IMR-90 (cell line): ENCODE data around the gene ADAMTS13. TPM values are rescaled to one million over a fixed set of nuclear protein-coding genes. Genes with fewer than 3 reads are reported as not detected.

ENCODE experiments used
- ATAC-seq: fragments of 200-7000 bp; cut with Tn5 transposase; 2 replicates; pipeline ENCODE4 v1.9.1; 2020; ENCODE audit warnings: low read depth, mild to moderate bottlenecking, moderate library complexity
- BruUV-seq: library from RNA; stranded (reverse); fragments of 400-500 nt; replicated peaks from 2 replicates; lab custom pipeline; 2021; lab: Mats Ljungman, UMichigan
- CTCF ChIA-PET: fragments of 300-600 bp; formaldehyde crosslinking; extraction: SDS; loops from one replicate; lab custom pipeline; 2021; ENCODE audit warnings: antibody characterized with exemption; lab: Yijun Ruan, JAX
- POLR2A ChIA-PET: fragments of 300-600 bp; sonication (Branson Sonifier 250); formaldehyde crosslinking; loops from one replicate; lab custom pipeline; 2022; ENCODE audit warnings: antibody characterized with exemption; ENCODE audit not compliant: unreplicated experiment; lab: Charles Lee
- DNase-seq: peaks from one replicate; pipeline ENCODE4 v3.0.0; 2013
- H2AFZ ChIP-seq: replicated peaks from 2 replicates; pipeline ENCODE3; 2013; ENCODE audit warnings: low read length, mild to moderate bottlenecking; ENCODE audit not compliant: poor library complexity
- H2AK5ac ChIP-seq: 2 replicates; pipeline ENCODE4 v1.6.1; 2013; ENCODE audit warnings: low read depth, low read length, inconsistent platforms
- H2AK9ac ChIP-seq: replicated peaks from 2 replicates; pipeline ENCODE3; 2013; ENCODE audit warnings: mild to moderate bottlenecking, low read depth, low read length, moderate library complexity; ENCODE audit not compliant: poor library complexity
- H2BK120ac ChIP-seq: 2 replicates; pipeline ENCODE4 v1.6.1; 2013; ENCODE audit warnings: low read depth, low read length, inconsistent platforms
- H2BK15ac ChIP-seq: 3 replicates; pipeline ENCODE4 v1.6.1; 2013; ENCODE audit warnings: low read depth, low read length, inconsistent platforms
- H2BK20ac ChIP-seq: 2 replicates; pipeline ENCODE4 v1.6.1; 2013; ENCODE audit warnings: low read depth, mild to moderate bottlenecking, inconsistent platforms, low read length, moderate library complexity
- H2BK5ac ChIP-seq: 2 replicates; pipeline ENCODE4 v1.6.1; 2013; ENCODE audit warnings: mild to moderate bottlenecking, low read depth, low read length, inconsistent platforms; ENCODE audit not compliant: poor library complexity, severe bottlenecking
- H3K14ac ChIP-seq: replicated peaks from 2 replicates; pipeline ENCODE4 v1.6.1; 2013; ENCODE audit warnings: low read depth, low read length, inconsistent platforms
- H3K18ac ChIP-seq: 2 replicates; pipeline ENCODE4 v1.6.1; 2013; ENCODE audit warnings: low read depth, low read length, control low read depth
- H3K23ac ChIP-seq: 2 replicates; pipeline ENCODE4 v1.6.1; 2013; ENCODE audit warnings: low read depth, low read length, inconsistent platforms
- H3K27ac ChIP-seq: 2 replicates; pipeline ENCODE4 v1.5.1; 2013; ENCODE audit warnings: mild to moderate bottlenecking, control low read depth, low read length; ENCODE audit not compliant: insufficient read depth
- H3K27me3 ChIP-seq: 2 replicates; pipeline ENCODE4 v1.6.1; 2013; ENCODE audit warnings: low read length; ENCODE audit not compliant: control insufficient read depth, insufficient read depth
- H3K36me3 ChIP-seq: 2 replicates; pipeline ENCODE4 v1.6.1; 2013; ENCODE audit warnings: low read length, mixed read lengths; ENCODE audit not compliant: control insufficient read depth, insufficient read depth
- H3K4ac ChIP-seq: 2 replicates; pipeline ENCODE4 v1.6.1; 2013; ENCODE audit warnings: low read depth, low read length, inconsistent platforms
- H3K4me1 ChIP-seq: 2 replicates; pipeline ENCODE4 v1.6.1; 2013; ENCODE audit warnings: low read length, mixed read lengths; ENCODE audit not compliant: control insufficient read depth, insufficient read depth
- H3K4me2 ChIP-seq: 2 replicates; pipeline ENCODE4 v1.6.1; 2013; ENCODE audit warnings: low read depth, mild to moderate bottlenecking, control low read depth, low read length, moderate library complexity
- H3K4me3 ChIP-seq: 2 replicates; pipeline ENCODE4 v1.5.1; 2013; ENCODE audit warnings: low read depth, mild to moderate bottlenecking, control low read depth, low read length, moderate library complexity; ENCODE audit not compliant: insufficient read depth
- H3K56ac ChIP-seq: 2 replicates; pipeline ENCODE4 v1.6.1; 2013; ENCODE audit warnings: low read length, inconsistent platforms; ENCODE audit not compliant: insufficient read depth; ENCODE audit errors: extremely low read depth
- H3K79me1 ChIP-seq, 2 experiments: 2 replicates each; pipeline ENCODE4 v1.6.1; 2013; ENCODE audit warnings: low read length in 2 of 2, inconsistent platforms in 1 of 2, low read depth in 1 of 2
- H3K9ac ChIP-seq: 2 replicates; pipeline ENCODE4 v1.6.1; 2013; ENCODE audit warnings: low read depth, low read length, control low read depth
- H3K9me1 ChIP-seq: 2 replicates; pipeline ENCODE4 v1.6.1; 2013; ENCODE audit warnings: low read length, inconsistent platforms; ENCODE audit not compliant: insufficient read depth
- H3K9me3 ChIP-seq: 2 replicates; pipeline ENCODE4 v1.6.1; 2013; ENCODE audit warnings: low read length; ENCODE audit not compliant: control insufficient read depth, insufficient read depth
- H4K20me1 ChIP-seq: 2 replicates; pipeline ENCODE4 v1.6.1; 2013; ENCODE audit warnings: low read length, inconsistent platforms; ENCODE audit not compliant: insufficient read depth
- H4K5ac ChIP-seq: 2 replicates; pipeline ENCODE4 v1.6.1; 2013; ENCODE audit warnings: mild to moderate bottlenecking, low read depth, low read length, control low read depth
- H4K8ac ChIP-seq, 2 experiments: 2 replicates each; pipeline ENCODE4 v1.6.1; 2013; ENCODE audit warnings: low read depth in 2 of 2, low read length in 2 of 2, control low read depth in 1 of 2, inconsistent platforms in 1 of 2
- H4K91ac ChIP-seq: 2 replicates; pipeline ENCODE4 v1.6.1; 2013; ENCODE audit warnings: low read depth, low read length, inconsistent platforms; ENCODE audit not compliant: insufficient read depth
- BHLHE40 ChIP-seq: fragments of 150-350 bp; IDR thresholded peaks from 2 replicates; pipeline ENCODE4 v1.6.1; 2016; ENCODE audit warnings: mild to moderate bottlenecking, low read depth, low read length
- CEBPB ChIP-seq: IDR thresholded peaks from 2 replicates; pipeline ENCODE4 v1.6.1; 2012; ENCODE audit warnings: low read depth, low read length, improper control_type of control experiment
- CTCF ChIP-seq: conservative IDR thresholded peaks from 2 replicates; pipeline ENCODE4 v1.5.1; 2012; ENCODE audit warnings: mild to moderate bottlenecking, low read depth, low read length, improper control_type of control experiment
- ELK1 ChIP-seq: fragments of 150-350 bp; IDR thresholded peaks from 2 replicates; pipeline ENCODE4 v1.6.1; 2016; ENCODE audit warnings: low read depth, mild to moderate bottlenecking, low read length, moderate library complexity, borderline replicate concordance
- FOS ChIP-seq: fragments of 150-350 bp; IDR thresholded peaks from 2 replicates; pipeline ENCODE4 v1.6.1; 2016; ENCODE audit warnings: low read depth, low read length
- MAFK ChIP-seq: IDR thresholded peaks from 2 replicates; pipeline ENCODE4 v1.6.1; 2012; ENCODE audit warnings: low read depth, low read length, improper control_type of control experiment
- MAZ ChIP-seq: IDR thresholded peaks from 2 replicates; pipeline ENCODE4 v1.6.1; 2012; ENCODE audit warnings: low read depth, mild to moderate bottlenecking, low read length, improper control_type of control experiment, moderate library complexity, borderline replicate concordance
- NFE2L2 ChIP-seq: fragments of 150-350 bp; IDR thresholded peaks from 2 replicates; pipeline ENCODE4 v1.6.1; 2016; ENCODE audit warnings: low read depth, mild to moderate bottlenecking, low read length
- POLR2A ChIP-seq: IDR thresholded peaks from 2 replicates; pipeline ENCODE4 v1.6.1; 2012; ENCODE audit warnings: mild to moderate bottlenecking, low read depth, low read length
- RAD21 ChIP-seq: IDR thresholded peaks from 2 replicates; pipeline ENCODE4 v1.6.1; 2012; ENCODE audit warnings: low read length, improper control_type of control experiment
- RCOR1 ChIP-seq: IDR thresholded peaks from 2 replicates; pipeline ENCODE4 v1.6.1; 2012; ENCODE audit warnings: mild to moderate bottlenecking, low read length, improper control_type of control experiment; ENCODE audit not compliant: insufficient replicate concordance
- RFX5 ChIP-seq: IDR thresholded peaks from 2 replicates; pipeline ENCODE4 v1.8.0; 2012; ENCODE audit warnings: low read depth, mild to moderate bottlenecking, low read length, moderate library complexity
- SMC3 ChIP-seq: fragments of 150-350 bp; IDR thresholded peaks from 2 replicates; pipeline ENCODE4 v1.6.1; 2016; ENCODE audit warnings: low read depth, mild to moderate bottlenecking, antibody characterized with exemption, low read length, moderate library complexity
- USF2 ChIP-seq: fragments of 150-350 bp; IDR thresholded peaks from 2 replicates; pipeline ENCODE4 v1.6.1; 2017; ENCODE audit warnings: mild to moderate bottlenecking, antibody characterized with exemption, low read length, low read depth
- WGBS, 2 experiments: methylation state at CpG; one replicate each; pipeline versions ENCODE4 v1.1.5 to v1.1.7; 2013; ENCODE audit warnings: missing lambda C conversion rate in 2 of 2; ENCODE audit not compliant: insufficient read length in 1 of 2; ENCODE audit errors: extremely low coverage in 2 of 2; 5-methylcytosine and 5-hydroxymethylcytosine counted together
- dilution Hi-C: fragments of 300-500 bp; cut with HindIII; formaldehyde crosslinking; loops from one replicate; pipeline ENCODE4 v1.14.3; 2018; ENCODE audit warnings: low sequenced_read_pairs; ENCODE audit not compliant: unreplicated experiment
- in situ Hi-C: fragments of 300-500 bp; cut with MboI; formaldehyde crosslinking; loops from 3 replicates; pipeline ENCODE4 v1.14.3; 2019; ENCODE audit warnings: low sequenced_read_pairs, inconsistent platforms, mixed read lengths
- intact Hi-C: fragments of 100-400 bp; cut with micrococcal nuclease; formaldehyde crosslinking; loops from 2 replicates; pipeline ENCODE4 v1.10.0; 2022
- polyA plus RNA-seq, 3 experiments: library from polyadenylated mRNA; depleted of rRNA; stranded (reverse); fragments of >200 nt; gene quantifications; 2 replicates each; pipeline ENCODE4 v1.2.3, GENCODE V29; 2012; ENCODE audit warnings: low replicate concordance in 1 of 3
- total RNA-seq: library from RNA; depleted of rRNA; stranded (reverse); fragments of >200 nt; gene quantifications from 2 replicates; pipeline ENCODE4 v1.2.3, GENCODE V29; 2012

ADAMTS13 gene
- total and polyA plus RNA-seq, 2 of the 4 experiments (the other 2 are of a cell fraction), result 0.18 to 2.8 TPM

- H2BK20ac ChIP-seq, result no peak overlapping the region
- H3K36me3 ChIP-seq, result no peaks in the 10 kb centered on the region
- ATAC-seq (no peak), DNase-seq (no peak)
- H4K5ac ChIP-seq, result no peak overlapping the region
- H2AFZ ChIP-seq, result no peak overlapping the region
- 100% methylated on average over 3 of the region's 20 CpGs; no CpG with 5 or more reads in 1 of the 2 experiments for WGBS, 2 experiments
- no peak overlapping the region for H2BK15ac ChIP-seq
- no peak for TF ChIP-seq USF2
- no peak for TF ChIP-seq ELK1
- no peak for TF ChIP-seq MAZ
- no peak for TF ChIP-seq CEBPB
- TF ChIP-seq RCOR1, result no peak
- no peak for TF ChIP-seq SMC3
- no peak for TF ChIP-seq BHLHE40
- TF ChIP-seq MAFK, result no peak
- TF ChIP-seq POLR2A, result no peak
- TF ChIP-seq RAD21, result no peak
- no peak for TF ChIP-seq FOS
- no peak for TF ChIP-seq RFX5
- no peak for TF ChIP-seq CTCF
- TF ChIP-seq NFE2L2, result no peak
- H4K20me1 ChIP-seq, result no peaks in the 10 kb centered on the region
- in situ Hi-C loops, result no loop called here
- dilution Hi-C loops, result no loop called here
- no peak overlapping the region for H4K91ac ChIP-seq
- H2AK9ac ChIP-seq, result no peak overlapping the region
- H3K4ac ChIP-seq, result no peak overlapping the region
- no peak overlapping the region for H4K8ac ChIP-seq
- H2BK120ac ChIP-seq, result no peak overlapping the region
- no peaks in the 10 kb centered on the region for H3K9me3 ChIP-seq
- no peaks in the 10 kb centered on the region for H3K4me1 ChIP-seq
- H3K27ac ChIP-seq, result no peak overlapping the region
- no peak overlapping the region for H3K18ac ChIP-seq
- no peak overlapping the region for H2BK5ac ChIP-seq
- H3K4me2 ChIP-seq, result no peak overlapping the region
- no peaks in the 10 kb centered on the region for H3K27me3 ChIP-seq
- H2AK5ac ChIP-seq, result no peak overlapping the region
- H3K79me1 ChIP-seq, result no peaks in the 10 kb centered on the region
- no peaks in the 10 kb centered on the region for H3K9me1 ChIP-seq
- CTCF ChIA-PET, result no interaction called here
- H3K9ac ChIP-seq, result no peak overlapping the region
- no peak overlapping the region for H3K56ac ChIP-seq
- no peak overlapping the region for H3K4me3 ChIP-seq
- H3K14ac ChIP-seq, result no peak overlapping the region
- POLR2A ChIA-PET, result no interaction called here
- no peak overlapping the region for H3K23ac ChIP-seq
- intact Hi-C loops, result loop anchor here (5.0 kb wide), 1 partner anchor 33 kb away; the partner anchor contains the start of gene ADAMTS13
- no TSS peak for BruUV-seq
Observed at GRCh38 chr9:133454943-133455673, 32.9 kb downstream of the ADAMTS13 start.
